Activated T-helper 1 cell treated with anti-CD3 and anti-CD28 coated beads, Interleukin-12 subunit alpha, Interleukin-12 subunit beta, Interleukin-2, Interleukin-4 antibody, amounts not matched to agents 30 ng/mL and 10 ng/mL and 1 ng/mL, durations not matched to agents 14 hours and 24 hours and 36 hours (primary cell): Measurements from ENCODE around the gene PEX16. TPM values are rescaled to one million over a fixed set of nuclear protein-coding genes. Genes with fewer than 3 reads are reported as not detected.

Source experiments
- DNase-seq: peaks from one replicate; pipeline ENCODE4 v3.0.0; 2021; ENCODE audit warnings: low spot score
- H3K27ac Mint-ChIP-seq: one replicate; pipeline ENCODE4 v1.8.0; 2021; ENCODE audit warnings: mild to moderate bottlenecking, mixed read lengths
- H3K27me3 Mint-ChIP-seq: one replicate; pipeline ENCODE4 v1.8.0; 2022; ENCODE audit warnings: mild to moderate bottlenecking, moderate library complexity, mixed read lengths; ENCODE audit not compliant: insufficient read depth
- H3K36me3 Mint-ChIP-seq: one replicate; pipeline ENCODE4 v1.8.0; 2021; ENCODE audit warnings: low read depth, mixed read lengths
- H3K4me1 Mint-ChIP-seq: one replicate; pipeline ENCODE4 v1.8.0; 2021; ENCODE audit warnings: low read depth, mixed read lengths
- H3K4me3 Mint-ChIP-seq: one replicate; pipeline ENCODE4 v1.8.0; 2021; ENCODE audit warnings: mild to moderate bottlenecking, moderate library complexity, mixed read lengths
- H3K9me3 Mint-ChIP-seq: one replicate; pipeline ENCODE4 v1.8.0; 2021; ENCODE audit warnings: mixed read lengths
- intact Hi-C: fragments of 100-400 bp; cut with micrococcal nuclease; formaldehyde crosslinking; loops from one replicate; pipeline ENCODE4 v1.15.1; 2024
- total RNA-seq: library from RNA; stranded (reverse); gene quantifications from 2 replicates; pipeline ENCODE4 v1.2.3, GENCODE V29; 2022

PEX16 gene
- total RNA-seq, 1 donor from 2014 or later: 44.6 TPM

DNA sequence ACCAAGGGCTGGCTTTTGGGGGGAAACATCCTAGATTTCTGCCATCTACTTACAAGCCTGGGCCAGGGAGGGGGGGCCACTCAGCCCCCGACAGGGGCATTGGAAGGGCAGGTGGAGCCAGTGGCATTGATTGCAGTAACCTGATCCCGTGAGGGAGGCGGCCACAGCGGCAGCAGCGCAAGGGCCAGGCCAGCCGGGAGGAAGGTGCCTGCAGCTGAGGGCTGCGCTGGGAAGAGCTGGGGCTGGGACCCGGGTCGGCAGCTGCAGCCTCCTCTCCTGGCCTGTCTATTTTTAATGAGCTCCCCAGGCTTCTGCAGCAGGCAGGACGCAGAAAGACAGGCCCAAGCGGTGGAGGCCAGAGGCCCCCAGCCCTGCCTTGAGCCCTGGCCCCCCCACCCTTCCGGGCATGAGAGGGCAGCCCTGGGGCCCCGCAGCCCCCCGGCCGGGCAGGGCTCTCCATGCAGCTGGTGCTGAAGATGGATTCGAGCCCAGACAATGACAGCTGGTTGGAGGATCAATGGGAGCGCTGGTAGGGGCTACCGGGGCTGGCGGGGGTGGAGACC lies 21.2 kb downstream of the PEX16 start:
- H3K27me3 Mint-ChIP-seq: peaks cover 30% of the 10 kb centered on the region
- H3K27ac Mint-ChIP-seq: no peak overlapping the region
- no peak overlapping the region for H3K4me3 Mint-ChIP-seq
- no peak for DNase-seq
- H3K36me3 Mint-ChIP-seq: no peaks in the 10 kb centered on the region
- intact Hi-C loops: no loop called here
- no peaks in the 10 kb centered on the region for H3K9me3 Mint-ChIP-seq
- no peaks in the 10 kb centered on the region for H3K4me1 Mint-ChIP-seq

DNA sequence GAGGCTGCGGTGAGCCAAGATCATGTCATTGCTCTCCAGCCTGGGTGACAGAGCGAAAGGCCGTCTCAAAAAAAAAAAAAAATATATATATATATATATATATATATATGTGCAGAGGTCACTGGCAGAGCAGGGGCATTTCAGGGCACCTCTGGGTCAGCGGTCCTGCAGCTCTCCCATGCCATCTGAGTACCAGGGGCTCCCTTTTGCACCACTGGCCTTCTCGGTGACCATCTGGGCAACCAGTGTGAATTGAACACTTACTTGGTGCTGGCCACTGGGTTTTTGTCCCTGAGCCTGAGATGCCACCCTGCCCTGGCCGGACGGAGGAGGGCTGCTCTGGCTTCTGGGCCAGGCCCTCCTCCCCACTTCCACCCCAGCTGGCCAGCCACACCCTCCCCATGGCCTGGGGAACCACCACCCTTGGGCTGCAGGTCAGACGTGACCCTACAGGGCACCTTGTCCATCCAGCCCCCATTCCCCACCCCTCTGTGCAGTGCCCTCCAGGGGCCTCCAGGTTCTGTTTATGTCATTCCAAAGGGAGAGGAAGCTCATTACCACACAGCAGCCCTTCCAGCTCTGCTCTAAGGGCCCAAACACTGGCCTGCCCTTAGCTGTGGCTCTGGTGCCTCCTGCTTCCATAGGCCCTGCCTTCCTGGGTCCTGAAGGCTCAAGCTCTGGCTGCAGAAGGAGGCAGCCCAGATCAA lies 22.0 kb downstream of the PEX16 start:
- Mint-ChIP-seq H3K36me3 (no peaks in the 10 kb centered on the region), H3K27me3 (peaks cover 23% of the 10 kb centered on the region), H3K27ac (no peak overlapping the region), H3K9me3 (no peaks in the 10 kb centered on the region), H3K4me3 (no peak overlapping the region), H3K4me1 (no peaks in the 10 kb centered on the region)
- intact Hi-C loops: no loop called here
- DNase-seq: no peak

DNA sequence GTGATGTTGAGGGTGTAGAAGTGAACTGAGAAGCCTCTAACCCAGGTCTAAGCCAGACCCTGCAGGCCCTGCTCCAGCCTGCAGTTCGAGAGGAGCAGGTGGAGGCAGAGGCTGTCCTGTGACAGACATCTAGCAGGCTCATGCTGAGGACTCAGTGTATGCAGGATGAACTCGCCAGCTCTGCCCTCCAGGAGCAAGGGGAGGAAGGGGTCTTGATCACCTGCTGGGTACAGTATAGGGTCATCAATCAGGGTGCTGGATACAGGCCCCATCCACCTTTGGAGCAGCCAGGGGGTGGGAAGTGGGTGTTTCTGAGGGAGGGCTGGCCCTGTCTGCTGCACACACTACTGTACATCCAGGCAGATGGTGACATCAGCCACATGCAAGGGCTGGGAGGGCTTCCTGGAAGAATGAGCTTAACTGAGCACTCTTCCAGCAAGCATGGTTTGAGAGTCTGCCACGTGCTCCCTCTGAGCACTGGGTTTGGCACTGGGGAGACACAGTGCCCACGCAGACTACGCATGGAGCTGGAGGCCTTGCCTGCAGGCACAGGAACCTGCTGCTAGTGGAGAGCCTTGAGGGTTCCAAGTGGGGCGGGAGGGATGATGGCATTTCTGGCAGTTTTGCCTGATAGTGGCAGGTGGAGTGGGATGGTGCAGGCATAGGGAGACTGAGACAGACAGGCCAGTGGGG lies 23.0 kb downstream of the PEX16 start:
- Mint-ChIP-seq H3K36me3 (no peaks in the 10 kb centered on the region), H3K27me3 (peaks cover 24% of the 10 kb centered on the region), H3K4me1 (no peaks in the 10 kb centered on the region), H3K27ac (no peak overlapping the region), H3K4me3 (no peak overlapping the region), H3K9me3 (no peaks in the 10 kb centered on the region)
- intact Hi-C loops: no loop called here
- no peak for DNase-seq

DNA sequence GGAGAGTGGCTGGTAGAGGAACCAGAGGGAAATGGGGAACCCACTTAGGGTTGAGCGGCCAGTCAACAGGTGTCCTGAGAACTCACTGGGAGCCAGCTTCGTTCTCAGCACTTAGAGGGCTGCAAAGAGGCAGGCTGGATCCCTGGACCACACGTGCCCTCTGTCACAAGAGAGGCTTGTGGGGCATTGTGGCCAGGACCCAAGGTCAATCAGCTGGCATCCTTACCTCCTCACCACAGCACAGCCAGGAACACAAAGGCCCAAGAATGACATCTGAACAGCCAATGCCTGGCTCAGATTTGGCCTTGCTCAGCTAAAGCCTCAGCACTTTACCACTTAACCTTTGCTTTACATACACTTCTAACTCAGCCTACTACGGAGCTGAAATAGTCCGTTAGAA lies 24.8 kb downstream of the PEX16 start:
- intact Hi-C loops: no loop called here
- DNase-seq: no peak
- Mint-ChIP-seq H3K4me1 (no peaks in the 10 kb centered on the region), H3K27ac (no peak overlapping the region), H3K36me3 (no peaks in the 10 kb centered on the region), H3K9me3 (no peaks in the 10 kb centered on the region), H3K4me3 (no peak overlapping the region), H3K27me3 (peaks cover 18% of the 10 kb centered on the region)

DNA sequence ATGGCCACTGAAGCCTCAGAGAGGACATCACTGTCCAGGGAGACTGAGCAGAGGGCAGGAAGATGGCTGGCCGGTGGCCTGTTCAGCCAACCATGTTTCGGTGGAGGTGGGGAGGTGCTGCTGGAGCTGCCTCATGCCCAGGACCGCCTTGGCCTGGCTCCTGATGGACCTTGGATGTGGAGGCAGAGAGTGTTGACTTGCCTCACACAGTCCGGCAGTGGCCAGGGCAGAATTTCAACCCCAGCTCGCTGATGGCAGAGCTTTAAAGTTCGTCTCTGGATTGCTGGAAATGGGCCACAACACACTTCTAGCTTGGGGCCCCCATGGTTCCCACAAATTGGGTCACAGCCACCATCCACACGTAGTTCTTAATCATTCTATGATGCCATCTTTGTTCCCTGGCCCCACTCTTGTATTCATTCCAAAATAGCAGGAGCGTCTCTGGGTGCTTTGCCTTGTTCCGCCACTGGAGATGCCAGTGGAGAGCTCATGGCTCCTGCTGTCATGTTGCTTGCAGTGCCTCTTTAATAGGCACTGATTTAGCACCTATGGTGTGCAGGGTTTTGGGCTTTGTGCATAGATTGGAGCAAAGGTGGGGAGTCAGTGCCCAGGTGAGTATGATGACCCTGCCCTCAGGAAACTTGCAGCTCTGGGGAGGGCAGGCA lies 26.7 kb downstream of the PEX16 start:
- Mint-ChIP-seq H3K9me3 (no peaks in the 10 kb centered on the region), H3K27ac (no peak overlapping the region), H3K36me3 (no peaks in the 10 kb centered on the region), H3K4me1 (no peaks in the 10 kb centered on the region), H3K27me3 (peaks cover 13% of the 10 kb centered on the region), H3K4me3 (no peak overlapping the region)
- intact Hi-C loops: no loop called here
- no peak for DNase-seq

DNA sequence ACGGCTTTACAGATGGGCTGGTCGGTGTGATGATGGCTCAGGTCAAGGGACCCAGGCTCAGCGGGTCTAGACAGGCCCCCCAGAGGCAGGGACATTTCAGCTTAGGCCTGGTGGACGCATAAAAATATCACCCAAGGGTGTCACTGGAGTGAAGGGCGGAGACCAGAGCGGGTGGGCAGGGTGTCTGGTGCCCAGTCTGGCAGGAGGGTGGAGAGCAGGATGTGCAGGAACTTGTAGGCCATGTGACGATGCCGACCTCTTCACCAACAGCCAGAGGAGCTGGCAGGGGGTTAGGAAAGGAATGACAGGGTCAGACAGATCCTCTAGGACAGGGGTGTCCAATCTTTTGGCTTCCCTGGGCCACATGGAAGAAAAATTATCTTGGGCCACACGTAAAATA lies 27.7 kb downstream of the PEX16 start:
- H3K36me3 Mint-ChIP-seq: no peaks in the 10 kb centered on the region
- intact Hi-C loops: no loop called here
- DNase-seq: no peak
- no peak overlapping the region for H3K27ac Mint-ChIP-seq
- H3K27me3 Mint-ChIP-seq: peaks cover 11% of the 10 kb centered on the region
- H3K9me3 Mint-ChIP-seq: no peaks in the 10 kb centered on the region
- H3K4me3 Mint-ChIP-seq: no peak overlapping the region
- peaks cover 5% of the 10 kb centered on the region for H3K4me1 Mint-ChIP-seq

DNA sequence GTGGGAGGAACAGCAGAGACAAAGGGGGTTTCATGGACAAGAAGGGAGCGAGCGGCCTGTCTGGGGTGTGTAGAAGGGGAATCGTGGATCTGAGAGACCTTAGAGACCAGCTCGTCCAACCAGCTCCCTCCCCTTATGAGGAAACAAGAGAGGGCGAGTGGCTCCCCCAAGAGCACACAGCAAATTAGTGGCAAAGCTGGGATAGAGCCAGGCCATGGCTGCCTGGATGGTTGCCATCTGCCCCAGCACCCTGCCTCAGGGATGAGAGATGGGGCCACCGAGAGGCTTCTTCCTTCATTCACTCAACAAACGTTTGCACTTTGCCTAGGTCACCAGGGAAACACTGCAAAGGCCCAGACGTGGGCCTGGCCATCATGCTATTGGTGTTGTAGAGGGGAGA lies 28.1 kb downstream of the PEX16 start:
- no peak for DNase-seq
- Mint-ChIP-seq H3K27me3 (peaks cover 11% of the 10 kb centered on the region), H3K4me3 (no peak overlapping the region), H3K9me3 (no peaks in the 10 kb centered on the region), H3K4me1 (peaks cover 6% of the 10 kb centered on the region), H3K27ac (no peak overlapping the region), H3K36me3 (peaks cover 1% of the 10 kb centered on the region)
- intact Hi-C loops: no loop called here

DNA sequence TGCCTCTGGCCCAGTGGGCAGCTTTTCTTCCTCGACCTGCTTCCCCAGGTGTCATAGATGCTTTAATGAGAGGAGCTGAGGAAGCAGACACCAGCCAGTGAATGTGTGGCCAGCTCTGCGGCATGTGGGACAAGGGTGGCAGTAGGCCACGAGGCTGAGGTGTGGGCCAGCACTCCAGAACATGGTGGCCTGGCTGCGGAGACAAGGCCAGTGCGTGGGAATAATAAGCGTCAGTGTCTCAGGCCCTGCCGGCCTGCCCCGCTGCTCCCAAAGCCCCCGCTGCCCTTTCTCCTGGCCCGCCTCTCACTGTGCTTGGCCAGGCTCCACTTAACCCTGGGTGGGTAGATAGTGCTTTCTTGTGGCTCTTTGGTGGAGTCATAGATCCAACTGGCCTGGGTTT lies 30.1 kb downstream of the PEX16 start:
- peaks cover 9% of the 10 kb centered on the region for H3K27me3 Mint-ChIP-seq
- no peak overlapping the region for H3K27ac Mint-ChIP-seq
- H3K9me3 Mint-ChIP-seq: no peaks in the 10 kb centered on the region
- no peak for DNase-seq
- intact Hi-C loops: no loop called here
- no peak overlapping the region for H3K4me3 Mint-ChIP-seq
- H3K4me1 Mint-ChIP-seq: peaks cover 6% of the 10 kb centered on the region
- peaks cover 3% of the 10 kb centered on the region for H3K36me3 Mint-ChIP-seq

DNA sequence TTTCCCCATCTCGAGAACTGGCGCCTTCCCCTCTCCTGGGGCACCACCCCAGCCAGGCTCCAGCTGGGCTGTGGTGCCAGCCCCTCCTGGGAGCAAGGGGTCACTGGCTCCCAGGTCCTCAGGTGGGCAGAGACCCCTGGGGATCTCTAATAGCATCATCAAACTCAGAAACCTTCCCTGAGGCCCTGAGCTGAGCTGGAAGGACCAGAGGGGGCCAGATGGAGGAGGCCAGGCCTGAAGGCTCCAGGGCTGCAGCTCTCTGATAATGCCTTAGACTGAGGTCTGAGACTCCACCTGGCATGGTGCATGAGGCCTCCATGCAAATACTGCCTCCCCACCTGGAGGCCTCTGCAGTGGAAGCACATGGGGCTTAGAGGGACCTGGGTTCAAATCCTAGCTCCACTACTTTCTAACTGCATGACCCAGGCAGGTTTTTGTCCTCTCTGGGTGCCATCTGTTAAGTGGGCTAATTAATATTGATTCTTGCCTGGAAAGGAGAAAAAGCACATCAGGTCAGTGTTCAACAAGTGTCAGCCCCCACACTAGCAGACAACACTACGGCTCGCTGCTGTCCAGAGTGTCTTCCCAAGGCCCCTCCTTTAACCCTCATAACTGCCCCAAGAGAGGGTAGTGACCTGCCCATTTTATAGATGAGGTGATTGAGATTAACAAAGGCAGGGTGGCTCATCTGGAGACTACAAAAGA lies 30.7 kb downstream of the PEX16 start:
- H3K4me1 Mint-ChIP-seq: peaks cover 6% of the 10 kb centered on the region
- H3K9me3 Mint-ChIP-seq: no peaks in the 10 kb centered on the region
- H3K36me3 Mint-ChIP-seq: peaks cover 6% of the 10 kb centered on the region
- intact Hi-C loops: no loop called here
- no peak for DNase-seq
- no peak overlapping the region for H3K4me3 Mint-ChIP-seq
- H3K27me3 Mint-ChIP-seq: peaks cover 9% of the 10 kb centered on the region
- H3K27ac Mint-ChIP-seq: no peak overlapping the region

DNA sequence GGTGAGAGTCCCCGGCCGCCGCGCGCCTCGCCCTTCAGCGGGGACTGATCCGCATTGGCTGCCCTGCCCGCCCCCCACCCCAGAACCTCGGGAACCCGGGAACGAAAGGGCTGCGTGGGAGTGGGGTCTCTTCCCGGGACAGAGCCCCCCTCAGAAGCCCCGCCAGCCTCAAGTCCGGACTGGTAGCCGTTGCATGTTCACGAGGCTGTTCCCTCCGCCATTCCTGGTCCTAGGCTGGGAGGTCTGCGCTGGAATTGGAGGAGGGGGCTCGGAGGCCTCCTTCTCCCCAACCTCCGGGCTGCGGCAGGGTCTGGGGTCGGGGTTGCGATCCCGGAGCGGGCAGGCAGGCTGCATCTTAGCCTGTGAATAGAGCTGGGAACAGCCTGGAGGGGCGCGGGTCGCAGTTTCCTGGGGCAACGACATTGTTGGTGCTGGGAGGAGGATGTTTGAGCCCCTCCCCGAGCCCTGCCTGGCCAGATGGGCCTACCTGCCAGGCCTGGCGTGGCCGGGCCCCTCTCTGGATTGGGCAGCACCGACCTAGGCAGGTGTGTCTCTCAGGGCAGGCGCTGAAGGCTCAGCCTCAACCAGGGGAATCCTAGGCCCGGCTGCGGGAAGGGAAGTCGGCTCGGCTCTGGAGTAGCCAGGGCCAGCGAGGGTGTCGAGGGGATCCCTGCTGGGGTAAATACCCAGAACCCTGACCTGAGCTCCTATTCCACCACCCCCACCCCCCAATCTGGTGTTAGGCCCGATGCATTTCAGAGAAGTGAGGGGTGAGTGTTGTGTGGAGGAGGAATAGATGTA lies 31.6 kb downstream of the PEX16 start:
- intact Hi-C loops: loop anchor here (1.0 kb wide), 4 partner anchors 13 to 81 kb away; partner anchors contain the start of gene SLC35C1
- H3K4me3 Mint-ChIP-seq: no peak overlapping the region
- peaks cover 6% of the 10 kb centered on the region for H3K36me3 Mint-ChIP-seq
- H3K27me3 Mint-ChIP-seq: peaks cover 9% of the 10 kb centered on the region
- DNase-seq: no peak
- no peaks in the 10 kb centered on the region for H3K9me3 Mint-ChIP-seq
- no peak overlapping the region for H3K27ac Mint-ChIP-seq
- peaks cover 6% of the 10 kb centered on the region for H3K4me1 Mint-ChIP-seq

DNA sequence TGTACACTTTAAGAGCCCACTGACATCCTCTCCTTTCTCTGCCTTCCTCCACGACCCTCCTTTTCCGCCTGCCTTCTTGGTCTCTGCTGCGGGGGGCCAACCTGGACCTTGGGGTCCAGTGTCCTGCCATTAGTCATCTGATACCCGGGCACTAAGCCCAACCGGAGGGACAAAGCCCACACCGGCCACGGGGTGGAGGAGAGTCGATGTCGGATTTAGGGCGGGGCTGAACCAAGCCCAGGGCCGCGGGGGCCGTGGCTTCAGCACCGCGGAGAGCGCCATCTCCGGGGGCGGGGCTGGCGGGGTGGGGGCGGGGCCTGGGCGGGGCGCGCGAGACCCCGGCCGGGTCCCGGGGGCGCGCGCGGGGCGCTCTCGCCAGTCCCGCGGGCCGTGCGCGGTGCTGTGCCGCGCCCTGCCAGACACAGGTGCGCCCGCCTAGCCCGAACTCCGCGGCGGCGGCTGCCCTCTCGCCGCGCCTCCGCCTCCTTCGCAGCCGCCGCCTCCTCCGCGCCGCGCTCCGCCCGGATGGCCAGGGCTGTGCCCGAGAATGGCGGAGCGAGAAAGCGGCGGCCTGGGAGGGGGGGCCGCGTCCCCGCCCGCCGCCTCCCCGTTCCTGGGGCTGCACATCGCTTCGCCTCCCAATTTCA lies 32.3 kb downstream of the PEX16 start, which contains the start of gene MAPK8IP1:
Gene MAPK8IP1, plus strand, starts transcription at position 378 of the 647 bp plus-strand sequence. Its CDS starts 170 bp downstream, at position 548.
- H3K4me1 Mint-ChIP-seq: peaks cover 6% of the 10 kb centered on the region
- no peak within 1 kb of the TSS for H3K27ac Mint-ChIP-seq
- peaks cover 5% of the 10 kb centered on the region for H3K27me3 Mint-ChIP-seq
- peak; percentile 34 for DNase-seq
- intact Hi-C loops: loop anchor here (1.0 kb wide), 4 partner anchors 14 to 80 kb away; partner anchors contain the start of gene SLC35C1
- peaks cover 7% of the 10 kb centered on the region for H3K36me3 Mint-ChIP-seq
- peak within 1 kb of the TSS; percentile 71 for H3K4me3 Mint-ChIP-seq
- no peaks in the 10 kb centered on the region for H3K9me3 Mint-ChIP-seq
